Measurements from ENCODE around the gene PFN3. TPM values are rescaled to one million over a fixed set of nuclear protein-coding genes. Genes with fewer than 3 reads are reported as not detected.

PFN3 gene
- total and polyA plus RNA-seq, 2 of the 13 experiments (the other 11 are each of a cell fraction or from before 2014, with no cell fraction given): not detected

- TF ChIP-seq ZNF710 (CRISPR knock-in tag; IDR thresholded peaks at IDR 0.05; ENCODE audit: borderline replicate concordance) (0 out of 2 replicates have a peak, but pooled peaks have one; percentile 18), GMEB1 (CRISPR knock-in tag; IDR thresholded peaks at IDR 0.05; ENCODE audit: borderline replicate concordance) (peak; percentile 36; the same call in 1 of the 2 replicates), MTERF4 (CRISPR knock-in tag; IDR thresholded peaks at IDR 0.05) (0 out of 2 replicates have a peak, but pooled peaks have one; percentile 36), ZNF616 (CRISPR knock-in tag; IDR thresholded peaks at IDR 0.05; ENCODE audit: low read depth) (0 out of 2 replicates have a peak, but pooled peaks have one; percentile 18), ZBTB33 (CRISPR knock-in tag; IDR thresholded peaks at IDR 0.05) (peak; percentile 72), ATF2 (CRISPR knock-in tag; IDR thresholded peaks at IDR 0.05) (0 out of 2 replicates have a peak, but pooled peaks have one; percentile 17), NRL (CRISPR knock-in tag; IDR thresholded peaks at IDR 0.05; ENCODE audit: borderline replicate concordance) (peak; percentile 1; the same call in 1 of the 2 replicates), ZFP91 (CRISPR knock-in tag; IDR thresholded peaks at IDR 0.05; ENCODE audit: borderline replicate concordance) (peak; percentile 42; the same call in 1 of the 2 replicates), ZNF121 (CRISPR knock-in tag; IDR thresholded peaks at IDR 0.05) (peak; percentile 77), TFDP2 (CRISPR knock-in tag; IDR thresholded peaks at IDR 0.05) (peak; percentile 38; the same call in 1 of the 2 replicates), HMGXB4 (CRISPR knock-in tag; IDR thresholded peaks at IDR 0.05; ENCODE audit: borderline replicate concordance in 1 of 2, low read depth in 1 of 2) (peak; percentile 62 to 69; a peak in 1 of 4 replicates)
These were observed 3.6 kb upstream of the PFN3 start (continued) for GRCh38 chr5:177403792-177404640.

Data from HepG2 (cell line).